NCI-H748 (cell line): ENCODE results near the gene ZNF544.

Experiments used
- DNase-seq: peaks from one replicate; lab custom pipeline; 2025; ENCODE audit not compliant: unreplicated experiment; lab: John Stamatoyannopoulos, UW

ZNF544 gene

GRCh38 chr19:58304748-58305064, 76.0 kb downstream of the ZNF544 start:
- no peak for DNase-seq

- DNase-seq = peak; percentile 99
These were observed 76.6 kb downstream of the ZNF544 start, which contains the start of gene ERVK3-1 for GRCh38 chr19:58305065-58305931. TSS of gene ERVK3-1 (plus strand) at chr19:58305377. CDS start at chr19:58312169, 6,792 bp downstream.

- no peak for DNase-seq
These were observed 77.2 kb downstream of the ZNF544 start for GRCh38 chr19:58305932-58306323.

- no peak for DNase-seq
These were observed 79.0 kb downstream of the ZNF544 start for GRCh38 chr19:58307736-58308135.

- peak; percentile 26 for DNase-seq
These were observed 82.0 kb downstream of the ZNF544 start for GRCh38 chr19:58310685-58311084.

GRCh38 chr19:58311345-58311865, 82.7 kb downstream of the ZNF544 start:
- DNase-seq = no peak
